ENCODE measurements around the gene SLC2A8. TPM values are rescaled to one million over a fixed set of nuclear protein-coding genes. Genes with fewer than 3 reads are reported as not detected.
A peak's percentile ranks its signal among the peaks of the same experiment; 100 is the strongest.

SLC2A8 gene
- total RNA-seq, 4 donors from 2014 or later = 25.4 to 38.2 (median 29.9) TPM

DNA sequence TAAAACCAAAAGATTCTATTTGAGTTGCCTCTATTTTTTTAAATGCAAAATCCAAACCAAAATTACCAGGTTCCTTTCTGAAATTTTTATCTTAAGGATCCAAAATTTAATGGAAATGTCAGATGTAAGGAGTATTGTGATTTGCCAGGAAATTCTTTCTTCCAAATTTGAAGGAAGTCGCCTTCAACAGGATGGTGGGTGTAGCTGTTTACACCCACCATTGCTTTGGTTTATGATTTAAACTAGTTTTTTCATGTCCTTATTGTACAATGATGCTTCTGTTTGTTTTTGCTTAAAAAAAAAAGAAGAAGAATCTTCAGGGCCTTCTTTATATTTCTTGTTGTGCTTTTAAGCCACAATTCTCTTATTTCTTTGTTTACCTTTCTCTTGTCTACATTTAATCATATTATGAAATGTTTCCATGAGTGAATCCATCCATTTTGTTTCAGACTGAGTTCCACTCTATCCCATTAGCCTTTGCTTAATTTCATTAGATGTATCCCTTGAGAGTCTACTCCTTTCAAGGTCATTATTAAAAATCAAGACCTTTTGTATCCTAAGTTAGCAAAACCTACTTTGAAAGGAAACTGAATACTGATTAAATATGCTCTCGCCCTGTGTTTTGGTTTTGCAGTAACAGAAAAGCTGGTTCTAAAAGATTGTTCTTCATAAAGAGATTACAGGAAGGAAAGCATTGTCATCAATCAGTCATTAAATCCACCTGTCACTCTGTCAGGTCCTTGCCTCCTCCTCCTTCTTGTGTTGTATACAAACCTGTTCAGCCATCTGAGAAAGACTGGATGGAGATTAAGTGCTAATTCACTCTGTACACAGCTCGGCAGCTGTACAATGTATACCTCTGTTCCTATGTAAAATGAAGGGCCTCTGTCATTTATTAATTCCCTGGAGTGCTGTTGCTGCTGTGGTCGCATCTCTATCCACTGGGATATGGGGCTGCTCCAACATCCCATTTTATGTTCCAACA, 45.5 kb upstream of the SLC2A8 start:
- H3K27me3 ChIP-seq = no peaks in the 10 kb centered on the region
- TF ChIP-seq POLR2A (IDR thresholded peaks at IDR 0.05) (no peak), CTCF (IDR thresholded peaks at IDR 0.05) (no peak)
- no peaks in the 10 kb centered on the region for H3K36me3 ChIP-seq
- peaks cover under 1 to 6% of the 10 kb centered on the region in 2 donors for H3K4me1 ChIP-seq
- no peaks in the 10 kb centered on the region for H3K9me3 ChIP-seq
- 87 to 90% methylated on average over 4 of the region's 4 CpGs for WGBS, 2 donors
- no peak for DNase-seq
- intact Hi-C loops (cut with DNase I) = no loop called here
- H3K27ac ChIP-seq = no peak overlapping the region
- no peak overlapping the region for H3K4me3 ChIP-seq (replicated peaks in 1 of 3)

GRCh38 chr9:127353882-127354281, 43.1 kb upstream of the SLC2A8 start:
- H3K4me3 ChIP-seq (replicated peaks in 1 of 3) = no peak overlapping the region
- WGBS, 2 donors = 71 to 90% methylated on average over 5 of the region's 5 CpGs
- no peaks in the 10 kb centered on the region for H3K36me3 ChIP-seq
- H3K4me1 ChIP-seq = peaks cover 0 to 2% of the 10 kb centered on the region in 2 donors
- DNase-seq = no peak
- peak overlapping the region in 1 of 3 donors; percentile 50 for H3K27ac ChIP-seq
- TF ChIP-seq POLR2A (IDR thresholded peaks at IDR 0.05) (no peak), CTCF (IDR thresholded peaks at IDR 0.05) (no peak)
- no peaks in the 10 kb centered on the region for H3K9me3 ChIP-seq
- no peaks in the 10 kb centered on the region for H3K27me3 ChIP-seq
- intact Hi-C loops (cut with DNase I) = no loop called here

GRCh38 chr9:127356906-127357305, 40.1 kb upstream of the SLC2A8 start:
- H3K36me3 ChIP-seq = no peaks in the 10 kb centered on the region
- WGBS, 2 donors = 87 to 93% methylated on average over 4 of the region's 4 CpGs

DNA sequence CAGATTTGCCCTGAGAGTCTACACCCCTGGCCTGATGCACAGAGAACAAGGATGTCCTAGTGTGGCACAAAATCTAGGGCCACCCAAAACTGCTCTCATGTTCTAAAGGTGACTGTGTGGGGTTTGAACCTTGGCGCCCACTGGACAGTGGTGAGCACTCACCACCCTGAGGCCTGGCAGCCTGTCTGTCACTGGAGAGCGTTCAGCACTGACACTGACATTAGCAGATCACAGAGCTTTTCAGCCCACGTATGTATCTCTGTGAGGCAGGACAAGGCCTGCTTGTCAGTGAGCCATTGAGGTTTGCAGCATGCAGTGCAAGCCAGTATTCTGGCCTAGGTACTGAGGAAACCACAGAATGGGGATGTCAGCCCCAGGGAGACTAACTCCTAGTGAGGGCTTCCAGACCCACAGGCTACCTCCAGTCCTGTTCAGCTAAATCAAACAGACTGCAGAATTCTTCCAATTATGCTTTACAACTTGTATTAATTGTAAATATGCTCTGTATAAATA, 38.9 kb upstream of the SLC2A8 start:
- intact Hi-C loops (cut with DNase I) = no loop called here
- no peak for DNase-seq
- H3K27me3 ChIP-seq = no peaks in the 10 kb centered on the region
- 85 to 89% methylated on average over 3 of the region's 3 CpGs for WGBS, 2 donors
- TF ChIP-seq POLR2A (IDR thresholded peaks at IDR 0.05) = no peak
- no peak for TF ChIP-seq CTCF (IDR thresholded peaks at IDR 0.05)
- H3K4me1 ChIP-seq = peaks cover 20 to 29% of the 10 kb centered on the region in 2 donors
- H3K36me3 ChIP-seq = no peaks in the 10 kb centered on the region
- H3K27ac ChIP-seq = peak overlapping the region in 2 of 3 donors; percentile 14 to 84
- no peak overlapping the region for H3K4me3 ChIP-seq (replicated peaks in 1 of 3)
- no peaks in the 10 kb centered on the region for H3K9me3 ChIP-seq

More at GRCh38 chr9:127356906-127357305, 40.1 kb upstream of the SLC2A8 start:
- intact Hi-C loops (cut with DNase I) = no loop called here
- Histone ChIP-seq H3K27ac (no peak overlapping the region), H3K4me3 (replicated peaks in 1 of 3) (no peak overlapping the region), H3K27me3 (no peaks in the 10 kb centered on the region), H3K9me3 (no peaks in the 10 kb centered on the region), H3K4me1 (peaks cover 20 to 29% of the 10 kb centered on the region in 2 donors)
- DNase-seq = no peak
- no peak for TF ChIP-seq POLR2A (IDR thresholded peaks at IDR 0.05)
- no peak for TF ChIP-seq CTCF (IDR thresholded peaks at IDR 0.05)

DNA sequence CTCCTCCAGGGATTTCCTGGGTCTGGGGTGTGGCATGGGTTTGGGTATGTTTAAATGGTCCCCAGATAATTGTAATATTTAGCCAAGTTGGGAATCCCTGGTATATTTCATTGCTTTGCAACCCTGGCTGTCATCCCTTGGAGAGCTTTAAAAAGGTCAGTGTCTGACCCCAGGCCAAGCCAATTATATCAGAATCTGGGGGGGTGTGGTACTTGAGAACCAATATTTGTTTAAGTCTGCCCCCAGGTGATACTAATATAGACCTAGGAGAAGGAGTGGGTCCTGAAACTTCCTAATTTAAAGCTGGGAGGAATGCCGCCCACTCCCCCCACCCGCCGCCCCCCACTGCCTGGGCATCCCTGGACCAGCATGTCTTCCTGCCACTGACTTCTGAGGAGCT, 38.2 kb upstream of the SLC2A8 start:
- H3K27ac ChIP-seq = peak overlapping the region; percentile 69 to 84 (median 72)
- H3K4me1 ChIP-seq = peaks cover 20 to 29% of the 10 kb centered on the region in 2 donors
- H3K27me3 ChIP-seq = no peaks in the 10 kb centered on the region
- intact Hi-C loops (cut with DNase I) = no loop called here
- H3K36me3 ChIP-seq = no peaks in the 10 kb centered on the region
- no peak overlapping the region for H3K4me3 ChIP-seq (replicated peaks in 1 of 3)
- no peaks in the 10 kb centered on the region for H3K9me3 ChIP-seq
- no peak for DNase-seq
- WGBS, 2 donors = 80 to 82% methylated on average over 2 to 3 of the region's 3 CpGs
- TF ChIP-seq POLR2A (IDR thresholded peaks at IDR 0.05) = no peak
- no peak for TF ChIP-seq CTCF (IDR thresholded peaks at IDR 0.05)

Data from thyroid gland (tissue), 4 donors.